Erythroblast (primary cell): ENCODE data around the gene TRPM3.

Source experiments
- GATA1 ChIP-seq: IDR thresholded peaks from 2 replicates; pipeline ENCODE4 v1.6.1; 2011; ENCODE audit warnings: low read depth, mild to moderate bottlenecking, control low read depth, low read length, moderate library complexity
- POLR2A ChIP-seq: IDR thresholded peaks from 2 replicates; pipeline ENCODE4 v1.6.1; 2011; ENCODE audit warnings: mild to moderate bottlenecking, low read length

DNA sequence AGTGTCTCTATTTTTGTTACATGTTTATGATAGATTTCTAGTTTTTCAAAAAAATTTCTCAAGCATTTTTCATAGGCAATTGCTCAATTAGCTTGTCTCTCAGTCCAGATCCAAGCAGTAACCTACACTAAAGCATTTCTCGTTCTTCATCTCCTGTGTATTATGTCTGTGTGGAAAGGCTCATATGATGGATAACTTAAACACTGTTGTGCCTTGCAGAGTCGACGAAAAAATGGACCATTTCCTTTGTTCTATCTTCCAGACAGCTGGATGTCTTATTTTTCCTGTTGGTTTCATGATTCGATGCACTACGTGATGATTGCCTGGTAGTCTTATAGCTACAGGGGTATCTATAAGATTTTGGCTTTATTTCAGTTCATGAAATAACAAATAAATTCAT lies 347.8 kb downstream of the TRPM3 start:
- TF ChIP-seq POLR2A (no peak), GATA1 (no peak)
